Neuronal stem cell (in vitro differentiated cells): Measurements from ENCODE around the gene NRXN3.

ENCODE experiments used
- DNase-seq: peaks from one replicate; pipeline ENCODE4 v3.0.0-alpha.2; 2013; ENCODE audit warnings: low spot score
- H2AFZ ChIP-seq: one replicate; pipeline ENCODE4 v1.6.1; 2013; ENCODE audit warnings: mild to moderate bottlenecking, low read length, inconsistent platforms
- H2AK5ac ChIP-seq: 2 replicates; pipeline ENCODE4 v1.6.1; 2013; ENCODE audit warnings: low read depth, mild to moderate bottlenecking, inconsistent platforms, low read length, moderate library complexity, mixed read lengths
- H2BK120ac ChIP-seq: 2 replicates; pipeline ENCODE4 v1.6.1; 2013; ENCODE audit warnings: low read depth, mild to moderate bottlenecking, inconsistent platforms, low read length, moderate library complexity, mixed read lengths
- H2BK12ac ChIP-seq: one replicate; pipeline ENCODE4 v1.6.1; 2013; ENCODE audit warnings: low read length, inconsistent platforms
- H2BK15ac ChIP-seq: 2 replicates; pipeline ENCODE4 v1.6.1; 2013; ENCODE audit warnings: mild to moderate bottlenecking, low read length, inconsistent platforms, mixed read lengths
- H2BK5ac ChIP-seq: one replicate; pipeline ENCODE4 v1.6.1; 2013; ENCODE audit warnings: inconsistent platforms, mild to moderate bottlenecking, low read length, moderate library complexity
- H3K14ac ChIP-seq: one replicate; pipeline ENCODE4 v1.6.1; 2013; ENCODE audit warnings: low read length, inconsistent platforms
- H3K18ac ChIP-seq: 2 replicates; pipeline ENCODE4 v1.6.1; 2013; ENCODE audit warnings: low read length, inconsistent platforms
- H3K23ac ChIP-seq: 2 replicates; pipeline ENCODE4 v1.6.1; 2013; ENCODE audit warnings: low read depth, mild to moderate bottlenecking, mixed read lengths, low read length, inconsistent platforms; ENCODE audit not compliant: poor library complexity
- H3K27ac ChIP-seq: replicated peaks from 3 replicates; pipeline ENCODE4 v1.5.1; 2013; ENCODE audit warnings: low read length, inconsistent platforms
- H3K27me3 ChIP-seq, 3 experiments: 2 replicates each; pipeline ENCODE4 v1.6.1; 2013; ENCODE audit warnings: low read length in 3 of 3, mild to moderate bottlenecking in 2 of 3, inconsistent platforms in 1 of 3, low read depth in 1 of 3, mixed read lengths in 1 of 3, moderate library complexity in 1 of 3; ENCODE audit not compliant: control insufficient read depth in 3 of 3, insufficient read depth in 3 of 3
- H3K36me3 ChIP-seq, 2 donors: replicated peaks in 1 of 2; 2 replicates each; pipeline ENCODE4 v1.6.1; 2013; ENCODE audit warnings: low read length in 2 of 2; ENCODE audit not compliant: control insufficient read depth in 2 of 2, insufficient read depth in 2 of 2
- H3K4ac ChIP-seq: 2 replicates; pipeline ENCODE4 v1.6.1; 2013; ENCODE audit warnings: inconsistent platforms, mild to moderate bottlenecking, low read length, moderate library complexity
- H3K4me1 ChIP-seq, 2 donors: 1 replicate in 1 of 2; 2 replicates in 1 of 2; pipeline ENCODE4 v1.6.1; 2013; ENCODE audit warnings: low read length in 2 of 2, low read depth in 1 of 2; ENCODE audit not compliant: control insufficient read depth in 2 of 2, insufficient read depth in 1 of 2
- H3K4me2 ChIP-seq: one replicate; pipeline ENCODE4 v1.6.1; 2013; ENCODE audit warnings: mild to moderate bottlenecking, low read length, inconsistent platforms; ENCODE audit not compliant: insufficient read depth, poor library complexity, severe bottlenecking
- H3K4me3 ChIP-seq, 2 donors: 2 replicates each; pipeline ENCODE4 v1.5.1; 2013; ENCODE audit warnings: low read length in 2 of 2, mild to moderate bottlenecking in 2 of 2, inconsistent platforms in 1 of 2, moderate library complexity in 1 of 2
- H3K79me1 ChIP-seq: one replicate; pipeline ENCODE4 v1.6.1; 2013; ENCODE audit warnings: low read depth, mild to moderate bottlenecking, inconsistent platforms, low read length, moderate library complexity
- H3K9ac ChIP-seq: one replicate; pipeline ENCODE4 v1.6.1; 2013; ENCODE audit warnings: mild to moderate bottlenecking, low read depth, low read length, inconsistent platforms; ENCODE audit not compliant: poor library complexity
- H3K9me3 ChIP-seq, 2 donors: replicated peaks in 1 of 2; 2 replicates each; pipeline versions ENCODE3 to v1.6.1; 2013; ENCODE audit warnings: low read length in 2 of 2, mild to moderate bottlenecking in 2 of 2, inconsistent platforms in 1 of 2, low read depth in 1 of 2, mixed read lengths in 1 of 2, moderate library complexity in 1 of 2; ENCODE audit not compliant: control insufficient read depth in 2 of 2, insufficient read depth in 1 of 2
- H4K8ac ChIP-seq: one replicate; pipeline ENCODE4 v1.6.1; 2013; ENCODE audit warnings: low read depth, mild to moderate bottlenecking, inconsistent platforms, low read length, moderate library complexity
- H4K91ac ChIP-seq: one replicate; pipeline ENCODE4 v1.6.1; 2013; ENCODE audit warnings: low read length, low read depth, mild to moderate bottlenecking, inconsistent platforms; ENCODE audit not compliant: poor library complexity
- WGBS, 2 donors: extraction: QIAGEN DNeasy Blood & Tissue Kit; methylation state at CpG; one replicate each; pipeline ENCODE4 v1.1.7; 2013; ENCODE audit warnings: missing lambda C conversion rate in 2 of 2, mixed read lengths in 1 of 2; ENCODE audit not compliant: insufficient read length in 2 of 2, insufficient replicate concordance in 1 of 2; ENCODE audit errors: extremely low coverage in 2 of 2; 5-methylcytosine and 5-hydroxymethylcytosine counted together

NRXN3 gene

GRCh38 chr14:78345131-78345744 lies 175.1 kb downstream of the NRXN3 start:
- Histone ChIP-seq H3K18ac (no peak overlapping the region), H3K36me3 (no peaks in the 10 kb centered on the region), H2BK120ac (no peak overlapping the region), H3K27ac (no peak overlapping the region), H3K14ac (no peak overlapping the region), H3K23ac (no peak overlapping the region), H2BK5ac (no peak overlapping the region), H3K27me3 (no peaks in the 10 kb centered on the region), H3K79me1 (no peaks in the 10 kb centered on the region), H2BK12ac (no peak overlapping the region), H4K91ac (no peak overlapping the region), H3K9ac (no peak overlapping the region), H4K8ac (no peak overlapping the region), H3K4me1 (peaks cover 0 to 11% of the 10 kb centered on the region in 2 donors), H2AFZ (no peak overlapping the region), H3K4me2 (no peak overlapping the region), H3K9me3 (no peaks in the 10 kb centered on the region), H3K4ac (no peak overlapping the region), H2AK5ac (no peak overlapping the region), H3K4me3 (no peak overlapping the region), H2BK15ac (no peak overlapping the region)
- no CpG with 5 or more reads among the region's 6 CpGs for WGBS, 2 donors
- DNase-seq = no peak

GRCh38 chr14:78346747-78347146 lies 176.6 kb downstream of the NRXN3 start:
- H2AK5ac ChIP-seq = no peak overlapping the region
- no peak overlapping the region for H3K4me3 ChIP-seq
- no peak overlapping the region for H2BK120ac ChIP-seq
- no peak overlapping the region for H3K4ac ChIP-seq
- H3K36me3 ChIP-seq = no peaks in the 10 kb centered on the region
- H2BK15ac ChIP-seq = no peak overlapping the region
- H2BK5ac ChIP-seq = no peak overlapping the region
- H4K8ac ChIP-seq = no peak overlapping the region
- H3K27me3 ChIP-seq = no peaks in the 10 kb centered on the region
- no peak for DNase-seq
- peaks cover 0 to 11% of the 10 kb centered on the region in 2 donors for H3K4me1 ChIP-seq
- no peaks in the 10 kb centered on the region for H3K9me3 ChIP-seq
- no peak overlapping the region for H2AFZ ChIP-seq
- H2BK12ac ChIP-seq = no peak overlapping the region
- no peak overlapping the region for H3K4me2 ChIP-seq
- no peak overlapping the region for H4K91ac ChIP-seq
- no peak overlapping the region for H3K9ac ChIP-seq
- H3K23ac ChIP-seq = no peak overlapping the region
- peak overlapping the region; percentile 8 for H3K18ac ChIP-seq
- no CpG with 5 or more reads among the region's 5 CpGs for WGBS, 2 donors
- H3K79me1 ChIP-seq = no peaks in the 10 kb centered on the region
- no peak overlapping the region for H3K27ac ChIP-seq
- no peak overlapping the region for H3K14ac ChIP-seq

DNA sequence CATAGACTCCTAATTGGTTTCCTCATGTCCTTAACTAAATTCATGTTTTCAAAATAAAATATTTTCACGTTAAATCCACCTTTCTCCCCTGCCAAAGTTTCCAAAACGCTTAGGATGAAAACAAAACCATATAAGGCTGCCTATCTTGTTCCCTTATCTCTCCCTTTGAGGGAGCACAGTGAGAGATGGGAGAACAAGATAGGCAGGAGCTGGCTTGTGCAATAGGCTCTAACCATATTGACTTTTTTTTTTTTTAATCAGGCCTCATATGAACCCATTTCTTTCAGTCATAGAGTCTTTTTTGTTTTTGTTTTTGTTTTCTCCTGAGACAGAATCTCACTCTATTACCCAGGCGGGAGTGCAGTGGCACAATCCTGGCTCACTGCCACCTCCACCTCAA lies 184.9 kb downstream of the NRXN3 start:
- Histone ChIP-seq H3K36me3 (no peaks in the 10 kb centered on the region), H2BK120ac (no peak overlapping the region), H4K91ac (no peak overlapping the region), H3K27ac (no peak overlapping the region), H3K4ac (no peak overlapping the region), H3K18ac (no peak overlapping the region), H3K23ac (no peak overlapping the region), H2AK5ac (no peak overlapping the region), H4K8ac (no peak overlapping the region), H3K4me2 (no peak overlapping the region), H3K14ac (no peak overlapping the region), H3K79me1 (no peaks in the 10 kb centered on the region), H2BK5ac (no peak overlapping the region), H2BK15ac (no peak overlapping the region), H3K4me3 (no peak overlapping the region), H3K9ac (no peak overlapping the region), H3K4me1 (peaks cover 2 to 6% of the 10 kb centered on the region in 2 donors), H2AFZ (no peak overlapping the region), H2BK12ac (no peak overlapping the region), H3K27me3 (no peaks in the 10 kb centered on the region), H3K9me3 (no peaks in the 10 kb centered on the region)
- DNase-seq = no peak
- WGBS, 2 donors = 100% methylated on average over 1 of the region's 3 CpGs; no CpG with 5 or more reads in 1 of the 2 donors

DNA sequence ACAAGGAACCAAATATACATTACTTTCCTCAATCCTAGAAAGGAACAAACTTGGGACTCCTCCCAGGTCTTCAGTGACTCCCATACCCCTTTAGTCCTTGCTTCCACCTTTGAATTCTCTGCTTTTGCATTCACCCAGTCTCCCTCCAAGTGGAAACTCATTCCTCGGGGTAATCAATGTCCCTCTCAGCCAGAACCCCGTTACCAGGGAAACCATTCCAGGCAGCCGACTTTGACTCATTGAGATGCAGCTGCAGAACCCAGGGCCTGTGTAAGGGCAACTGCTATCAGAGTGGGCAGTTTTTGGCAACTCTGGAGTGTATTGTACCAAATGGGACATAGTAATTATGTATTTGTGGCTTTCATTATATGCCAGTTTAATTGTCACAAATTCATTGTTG lies 186.2 kb downstream of the NRXN3 start:
- Histone ChIP-seq H3K27me3 (no peaks in the 10 kb centered on the region), H2AK5ac (no peak overlapping the region), H3K27ac (no peak overlapping the region), H3K4me2 (no peak overlapping the region), H2AFZ (no peak overlapping the region), H2BK12ac (no peak overlapping the region), H3K4me3 (no peak overlapping the region), H2BK120ac (no peak overlapping the region), H3K4ac (no peak overlapping the region), H2BK15ac (no peak overlapping the region), H3K36me3 (no peaks in the 10 kb centered on the region), H3K23ac (no peak overlapping the region), H3K18ac (no peak overlapping the region), H4K8ac (no peak overlapping the region), H3K9me3 (no peaks in the 10 kb centered on the region), H3K4me1 (peaks cover 2 to 6% of the 10 kb centered on the region in 2 donors), H4K91ac (no peak overlapping the region), H3K14ac (no peak overlapping the region), H2BK5ac (no peak overlapping the region), H3K9ac (no peak overlapping the region), H3K79me1 (no peaks in the 10 kb centered on the region)
- WGBS, 2 donors = no CpG with 5 or more reads among the region's 3 CpGs
- DNase-seq = peak; percentile 47
